ENCODE results near the gene KYAT1.
A peak's percentile ranks its signal among the peaks of the same experiment; 100 is the strongest.
"Not testable (repeated sequence)": the region's sequence is repeated elsewhere in the genome, so short reads cannot be mapped to it uniquely, and the experiment has no call there.

KYAT1 gene

DNA sequence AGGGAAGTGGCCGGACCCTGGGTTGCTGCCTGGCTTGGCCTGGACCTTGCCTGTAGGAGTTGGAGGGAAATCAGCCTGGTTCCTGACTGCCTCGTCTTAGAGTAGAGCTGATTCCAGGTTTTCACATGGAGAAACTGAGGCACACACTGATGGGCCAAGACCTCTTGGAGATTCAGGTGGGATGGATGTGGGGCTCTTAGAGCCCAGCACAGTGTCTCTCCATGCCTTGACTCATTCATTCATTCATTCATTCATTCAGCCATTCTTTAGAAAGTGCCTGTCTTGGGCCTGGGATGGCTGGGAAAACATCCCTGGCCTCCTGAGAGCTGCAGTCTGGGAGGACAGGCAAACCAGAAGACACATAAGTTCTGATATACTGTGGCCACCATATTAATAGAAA lies 2.4 kb upstream of the KYAT1 start:
- Histone ChIP-seq H3K36me3 (ENCODE audit: control insufficient read depth, insufficient read depth, low read length) (peaks cover 40% of the 10 kb centered on the region), H3K4me3 (ENCODE audit: low read depth, low read length) (no peak overlapping the region; the same call in 1 of the 2 replicates), H3K9me3 (ENCODE audit: control insufficient read depth, insufficient read depth, low read length) (no peaks in the 10 kb centered on the region), H3K9ac (ENCODE audit: low read depth, low read length) (no peak overlapping the region), H3K4me1 (ENCODE audit: control insufficient read depth, insufficient read depth, low read length) (peaks cover 20% of the 10 kb centered on the region), H3K27me3 (ENCODE audit: control insufficient read depth, insufficient read depth, low read length) (no peaks in the 10 kb centered on the region), H3K27ac (ENCODE audit: low read depth, low read length) (no peak overlapping the region)

- Histone ChIP-seq H3K27ac (ENCODE audit: low read depth, low read length) (peak overlapping the region; percentile 89), H3K9me3 (ENCODE audit: control insufficient read depth, insufficient read depth, low read length) (no peaks in the 10 kb centered on the region), H3K36me3 (ENCODE audit: control insufficient read depth, insufficient read depth, low read length) (peaks cover 34% of the 10 kb centered on the region), H3K4me3 (ENCODE audit: low read depth, low read length) (peak overlapping the region; percentile 92), H3K4me1 (ENCODE audit: control insufficient read depth, insufficient read depth, low read length) (peaks cover 10% of the 10 kb centered on the region), H3K27me3 (ENCODE audit: control insufficient read depth, insufficient read depth, low read length) (no peaks in the 10 kb centered on the region), H3K9ac (ENCODE audit: low read depth, low read length) (peak overlapping the region; percentile 86)
Observed at GRCh38 chr9:128882677-128883603, 1.2 kb upstream of the KYAT1 start.

- no peak overlapping the region for H3K9ac ChIP-seq (ENCODE audit: low read depth, low read length)
- H3K27ac ChIP-seq (ENCODE audit: low read depth, low read length) = no peak overlapping the region
- H3K4me3 ChIP-seq (ENCODE audit: low read depth, low read length) = no peak overlapping the region
- no peaks in the 10 kb centered on the region for H3K27me3 ChIP-seq (ENCODE audit: control insufficient read depth, insufficient read depth, low read length)
- peaks cover 6% of the 10 kb centered on the region; the same call in 1 of the 2 replicates for H3K4me1 ChIP-seq (ENCODE audit: control insufficient read depth, insufficient read depth, low read length)
- H3K9me3 ChIP-seq (ENCODE audit: control insufficient read depth, insufficient read depth, low read length) = no peaks in the 10 kb centered on the region
- no peaks in the 10 kb centered on the region for H3K36me3 ChIP-seq (ENCODE audit: control insufficient read depth, insufficient read depth, low read length)
Observed at GRCh38 chr9:128877852-128878251, 3.9 kb downstream of the KYAT1 start.

DNA sequence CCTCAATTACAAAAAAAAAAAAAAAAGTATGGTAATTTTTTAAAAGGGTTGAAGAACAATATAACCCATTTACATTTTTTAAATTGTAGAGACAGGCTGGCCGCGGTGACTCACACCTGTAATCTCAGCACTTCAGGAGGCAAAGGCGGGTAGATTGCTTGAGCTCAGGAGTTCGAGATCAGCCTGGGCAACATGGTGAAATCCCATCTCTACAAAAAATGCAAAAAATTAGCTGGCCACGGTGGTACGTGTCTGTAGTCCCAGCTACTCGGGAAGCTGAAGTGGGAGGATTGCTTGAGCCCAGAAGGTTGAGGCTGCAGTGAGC lies 10.8 kb downstream of the KYAT1 start:
- H3K36me3 ChIP-seq (ENCODE audit: control insufficient read depth, insufficient read depth, low read length) = peaks cover 13% of the 10 kb centered on the region
- H3K9ac ChIP-seq (ENCODE audit: low read depth, low read length); H3K27me3 ChIP-seq (ENCODE audit: control insufficient read depth, insufficient read depth, low read length); H3K4me1 ChIP-seq (ENCODE audit: control insufficient read depth, insufficient read depth, low read length); H3K9me3 ChIP-seq (ENCODE audit: control insufficient read depth, insufficient read depth, low read length); H3K4me3 ChIP-seq (ENCODE audit: low read depth, low read length); H3K27ac ChIP-seq (ENCODE audit: low read depth, low read length): not testable (repeated sequence)

DNA sequence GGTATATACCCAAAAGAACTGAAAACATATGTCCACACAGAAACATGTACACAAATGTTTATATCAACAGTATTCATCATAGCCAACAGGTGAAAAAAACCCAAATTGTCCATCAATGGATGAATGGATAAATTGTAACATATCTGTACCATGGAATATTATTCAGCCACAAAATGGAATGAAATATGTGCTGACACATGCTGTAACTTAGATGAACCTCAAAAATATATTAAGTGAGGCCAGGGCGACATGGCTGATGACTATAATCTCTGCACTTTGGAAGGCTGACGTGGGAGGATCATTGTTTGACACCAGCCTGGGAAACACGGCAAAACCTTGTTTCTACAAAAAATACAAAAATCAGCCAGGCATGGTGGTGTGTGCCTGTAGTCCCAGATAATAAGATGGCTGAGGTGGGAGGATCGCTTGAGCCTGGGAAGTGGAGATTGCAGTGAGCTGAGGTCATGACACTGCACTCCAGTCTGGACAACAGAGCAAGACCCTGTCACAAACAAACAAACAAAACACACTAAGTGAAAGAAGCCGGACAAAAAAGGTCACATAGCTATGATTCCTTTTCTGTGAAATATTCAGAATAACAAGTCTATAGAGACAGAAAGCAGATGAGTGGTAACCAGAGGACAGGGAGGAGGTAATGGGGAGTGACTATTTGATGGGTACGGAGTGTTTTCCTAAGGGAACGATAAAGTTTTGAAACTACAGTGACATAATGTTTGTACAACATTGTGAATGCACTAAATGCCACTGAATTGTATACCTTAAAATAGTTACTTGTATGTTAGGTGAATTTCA lies 11.4 kb downstream of the KYAT1 start:
- H3K9ac ChIP-seq (ENCODE audit: low read depth, low read length) = no peak overlapping the region
- no peaks in the 10 kb centered on the region for H3K9me3 ChIP-seq (ENCODE audit: control insufficient read depth, insufficient read depth, low read length)
- H3K27ac ChIP-seq (ENCODE audit: low read depth, low read length) = no peak overlapping the region

GRCh38 chr9:128863647-128864046 lies 18.1 kb downstream of the KYAT1 start:
- Histone ChIP-seq H3K9ac (ENCODE audit: low read depth, low read length) (no peak overlapping the region), H3K4me3 (ENCODE audit: low read depth, low read length) (no peak overlapping the region), H3K36me3 (ENCODE audit: control insufficient read depth, insufficient read depth, low read length) (no peaks in the 10 kb centered on the region), H3K27ac (ENCODE audit: low read depth, low read length) (no peak overlapping the region), H3K27me3 (ENCODE audit: control insufficient read depth, insufficient read depth, low read length) (no peaks in the 10 kb centered on the region), H3K9me3 (ENCODE audit: control insufficient read depth, insufficient read depth, low read length) (no peaks in the 10 kb centered on the region), H3K4me1 (ENCODE audit: control insufficient read depth, insufficient read depth, low read length) (peaks cover 2% of the 10 kb centered on the region; the same call in 1 of the 2 replicates)

More for the DNA sequence above, 11.4 kb downstream of the KYAT1 start:
- no peaks in the 10 kb centered on the region for H3K4me1 ChIP-seq (ENCODE audit: control insufficient read depth, insufficient read depth, low read length)
- peaks cover 13% of the 10 kb centered on the region for H3K36me3 ChIP-seq (ENCODE audit: control insufficient read depth, insufficient read depth, low read length)
- no peaks in the 10 kb centered on the region for H3K27me3 ChIP-seq (ENCODE audit: control insufficient read depth, insufficient read depth, low read length)
- no peak overlapping the region for H3K4me3 ChIP-seq (ENCODE audit: low read depth, low read length)

GRCh38 chr9:128862401-128862851 lies 19.3 kb downstream of the KYAT1 start:
- Histone ChIP-seq H3K9me3 (ENCODE audit: control insufficient read depth, insufficient read depth, low read length) (no peaks in the 10 kb centered on the region), H3K27ac (ENCODE audit: low read depth, low read length) (no peak overlapping the region), H3K4me3 (ENCODE audit: low read depth, low read length) (no peak overlapping the region), H3K4me1 (ENCODE audit: control insufficient read depth, insufficient read depth, low read length) (peaks cover 2% of the 10 kb centered on the region; the same call in 1 of the 2 replicates), H3K9ac (ENCODE audit: low read depth, low read length) (no peak overlapping the region), H3K27me3 (ENCODE audit: control insufficient read depth, insufficient read depth, low read length) (no peaks in the 10 kb centered on the region), H3K36me3 (ENCODE audit: control insufficient read depth, insufficient read depth, low read length) (no peaks in the 10 kb centered on the region)

DNA sequence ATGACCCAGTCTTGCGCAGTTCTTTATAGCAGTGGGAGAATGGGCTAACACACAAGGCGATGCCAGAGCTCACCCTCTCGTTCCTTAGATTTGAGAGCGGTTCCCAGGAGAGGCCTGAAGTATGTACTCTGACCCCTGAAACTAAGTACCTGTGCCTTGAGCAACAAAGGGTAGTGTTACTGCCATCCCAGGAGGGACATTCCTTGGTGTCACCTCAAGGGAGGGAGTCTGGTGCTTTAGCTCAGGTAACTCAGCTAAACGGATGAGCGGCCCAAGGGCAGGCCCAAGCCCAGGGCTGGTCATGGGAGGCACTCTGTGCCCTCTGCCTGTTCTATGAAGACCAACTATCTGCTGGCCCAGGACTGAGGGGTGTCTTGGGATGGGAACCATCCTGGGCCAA lies 20.2 kb downstream of the KYAT1 start:
- Histone ChIP-seq H3K27ac (ENCODE audit: low read depth, low read length) (peak overlapping the region; percentile 28), H3K4me3 (ENCODE audit: low read depth, low read length) (no peak overlapping the region), H3K36me3 (ENCODE audit: control insufficient read depth, insufficient read depth, low read length) (no peaks in the 10 kb centered on the region), H3K9me3 (ENCODE audit: control insufficient read depth, insufficient read depth, low read length) (no peaks in the 10 kb centered on the region), H3K27me3 (ENCODE audit: control insufficient read depth, insufficient read depth, low read length) (no peaks in the 10 kb centered on the region), H3K9ac (ENCODE audit: low read depth, low read length) (no peak overlapping the region), H3K4me1 (ENCODE audit: control insufficient read depth, insufficient read depth, low read length) (peaks cover 2% of the 10 kb centered on the region; the same call in 1 of the 2 replicates)

GRCh38 chr9:128860937-128861336 lies 20.8 kb downstream of the KYAT1 start:
- no peaks in the 10 kb centered on the region for H3K9me3 ChIP-seq (ENCODE audit: control insufficient read depth, insufficient read depth, low read length)
- no peak overlapping the region for H3K27ac ChIP-seq (ENCODE audit: low read depth, low read length)
- no peak overlapping the region for H3K9ac ChIP-seq (ENCODE audit: low read depth, low read length)
- H3K4me3 ChIP-seq (ENCODE audit: low read depth, low read length) = no peak overlapping the region
- no peaks in the 10 kb centered on the region for H3K27me3 ChIP-seq (ENCODE audit: control insufficient read depth, insufficient read depth, low read length)
- peaks cover 2% of the 10 kb centered on the region; the same call in 1 of the 2 replicates for H3K4me1 ChIP-seq (ENCODE audit: control insufficient read depth, insufficient read depth, low read length)
- H3K36me3 ChIP-seq (ENCODE audit: control insufficient read depth, insufficient read depth, low read length) = no peaks in the 10 kb centered on the region

- not testable (repeated sequence) for H3K4me3 ChIP-seq (ENCODE audit: low read depth, low read length); H3K9me3 ChIP-seq (ENCODE audit: control insufficient read depth, insufficient read depth, low read length); H3K4me1 ChIP-seq (ENCODE audit: control insufficient read depth, insufficient read depth, low read length); H3K36me3 ChIP-seq (ENCODE audit: control insufficient read depth, insufficient read depth, low read length); H3K27me3 ChIP-seq (ENCODE audit: control insufficient read depth, insufficient read depth, low read length); H3K27ac ChIP-seq (ENCODE audit: low read depth, low read length); H3K9ac ChIP-seq (ENCODE audit: low read depth, low read length)
Observed at GRCh38 chr9:128858476-128858875, 23.3 kb downstream of the KYAT1 start.

GRCh38 chr9:128854454-128854853 lies 27.3 kb downstream of the KYAT1 start:
- H3K9me3 ChIP-seq (ENCODE audit: control insufficient read depth, insufficient read depth, low read length); H3K27me3 ChIP-seq (ENCODE audit: control insufficient read depth, insufficient read depth, low read length); H3K27ac ChIP-seq (ENCODE audit: low read depth, low read length); H3K9ac ChIP-seq (ENCODE audit: low read depth, low read length); H3K4me1 ChIP-seq (ENCODE audit: control insufficient read depth, insufficient read depth, low read length); H3K36me3 ChIP-seq (ENCODE audit: control insufficient read depth, insufficient read depth, low read length); H3K4me3 ChIP-seq (ENCODE audit: low read depth, low read length): not testable (repeated sequence)
